Hepatocyte (in vitro differentiated cells): ENCODE measurements around the gene NCAM1. TPM values are rescaled to one million over a fixed set of nuclear protein-coding genes. Genes with fewer than 3 reads are reported as not detected.

ENCODE experiments used
- DNase-seq: peaks from one replicate; pipeline ENCODE4 v3.0.0-alpha.2; 2016; ENCODE audit warnings: low spot score
- H2AFZ ChIP-seq: fragments of 200-600 bp; sonication (generic); 2 replicates; pipeline ENCODE4 v1.6.0; 2016; ENCODE audit warnings: antibody characterized with exemption, mild to moderate bottlenecking
- H3K27ac ChIP-seq: fragments of 200-600 bp; sonication (generic); 2 replicates; pipeline ENCODE4 v1.5.1; 2016; ENCODE audit warnings: mild to moderate bottlenecking
- H3K27me3 ChIP-seq: fragments of 200-600 bp; sonication (generic); 2 replicates; pipeline ENCODE4 v1.6.1; 2016
- H3K36me3 ChIP-seq: fragments of 200-600 bp; sonication (generic); replicated peaks from 2 replicates; pipeline ENCODE4 v1.5.1; 2016; ENCODE audit warnings: low read depth; ENCODE audit not compliant: insufficient read depth
- H3K4me1 ChIP-seq: fragments of 200-600 bp; sonication (generic); 2 replicates; pipeline ENCODE4 v1.5.1; 2016; ENCODE audit warnings: mild to moderate bottlenecking, moderate library complexity; ENCODE audit not compliant: insufficient read depth
- H3K4me2 ChIP-seq: fragments of 200-600 bp; sonication (generic); 2 replicates; pipeline ENCODE4 v1.6.0; 2016
- H3K4me3 ChIP-seq: fragments of 200-600 bp; sonication (generic); 2 replicates; pipeline ENCODE4 v1.5.1; 2016; ENCODE audit warnings: mild to moderate bottlenecking
- H3K79me2 ChIP-seq: fragments of 200-600 bp; sonication (generic); 2 replicates; pipeline ENCODE4 v1.6.0; 2017; ENCODE audit warnings: mild to moderate bottlenecking
- H3K9me2 ChIP-seq: fragments of 200-600 bp; sonication (generic); replicated peaks from 2 replicates; pipeline ENCODE4 v1.6.0; 2017; ENCODE audit warnings: mild to moderate bottlenecking; ENCODE audit not compliant: insufficient read depth
- H3K9me3 ChIP-seq: fragments of 200-600 bp; sonication (generic); 2 replicates; pipeline ENCODE4 v1.5.1; 2016; ENCODE audit warnings: low read depth, mild to moderate bottlenecking
- H4K20me1 ChIP-seq: fragments of 200-600 bp; sonication (generic); 2 replicates; pipeline ENCODE4 v1.6.0; 2016; ENCODE audit warnings: mild to moderate bottlenecking; ENCODE audit not compliant: insufficient read depth, poor library complexity, severe bottlenecking
- EZH2 ChIP-seq: fragments of 200-600 bp; sonication (generic); IDR thresholded peaks from 2 replicates; pipeline ENCODE4 v1.6.1; 2016; ENCODE audit warnings: antibody characterized with exemption, mild to moderate bottlenecking, borderline replicate concordance
- EZH2phosphoT487 ChIP-seq: fragments of 200-600 bp; sonication (generic); IDR thresholded peaks from one replicate; pipeline ENCODE4 v1.6.1; 2018; ENCODE audit warnings: antibody characterized with exemption, mild to moderate bottlenecking, low read depth, moderate library complexity; ENCODE audit not compliant: unreplicated experiment, severe bottlenecking
- WGBS: methylation state at CpG from one replicate; pipeline ENCODE4 v1.1.6; 2016; ENCODE audit warnings: low lambda C conversion rate; ENCODE audit errors: missing lambda C conversion rate; 5-methylcytosine and 5-hydroxymethylcytosine counted together
- polyA plus RNA-seq: library from polyadenylated mRNA; unstranded; fragments of >200 nt; fragmentation: Nextera tagmentation; extraction: Ambion mirVana; gene quantifications from 2 replicates; pipeline ENCODE4 v1.2.1, GENCODE V29; 2016
- total RNA-seq: library from RNA; depleted of rRNA; stranded (reverse); fragments of >200 nt; gene quantifications from 2 replicates; pipeline ENCODE4 v1.2.3, GENCODE V29; 2014
- TF ChIP-seq, protein P1 (sequence below): fragments of 200-600 bp; sonication (generic); IDR thresholded peaks from 2 replicates; pipeline ENCODE4 v1.5.1; 2016; ENCODE audit warnings: antibody characterized with exemption, mild to moderate bottlenecking; ENCODE audit not compliant: poor library complexity

Gene NCAM1
- total and polyA plus RNA-seq, 2 experiments from 2014 or later = 12.4 to 27.2 TPM

DNA sequence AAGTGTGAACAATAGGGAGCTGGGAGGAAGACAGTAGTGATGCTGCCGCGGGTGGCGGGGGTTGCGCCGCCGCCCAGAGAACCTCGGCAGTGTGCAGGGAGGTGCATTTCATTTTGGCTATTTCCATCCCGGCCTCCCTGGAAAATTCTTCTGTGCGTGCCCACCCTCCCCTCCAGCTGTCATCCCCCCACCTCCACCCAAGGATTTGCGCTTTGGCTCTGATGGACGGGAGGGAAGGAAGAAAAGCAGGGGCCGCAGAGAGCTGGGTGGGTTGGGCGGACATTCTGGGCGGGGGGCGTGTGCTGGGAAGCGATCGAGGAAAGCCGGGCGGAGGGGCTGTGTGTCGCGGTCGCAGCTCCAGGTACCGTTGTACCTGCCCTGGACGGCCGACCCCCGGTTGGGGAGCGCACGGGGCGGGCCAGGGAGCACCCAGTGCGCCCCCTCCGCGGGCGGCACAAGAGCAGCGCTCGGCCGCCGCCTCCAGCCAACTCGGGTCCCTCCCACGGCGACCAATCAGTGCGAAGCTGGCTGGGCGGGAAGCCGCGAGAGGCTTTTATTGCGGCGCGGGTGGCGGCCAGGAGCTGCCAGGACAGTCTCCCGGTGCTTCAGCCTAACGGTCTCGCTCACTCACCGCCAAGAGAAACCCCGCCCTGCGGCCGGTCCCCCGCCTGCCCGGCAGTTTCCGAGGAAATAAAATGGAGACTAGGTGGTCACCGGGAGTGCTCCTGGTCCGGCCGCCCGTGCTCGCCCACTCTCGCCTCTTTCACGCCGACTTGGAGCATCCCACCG is 1.6 kb downstream of the NCAM1 start:
- Histone ChIP-seq H3K79me2 (peaks cover 10% of the 10 kb centered on the region), H3K9me3 (no peaks in the 10 kb centered on the region), H3K4me3 (peak overlapping the region; percentile 39), H4K20me1 (no peaks in the 10 kb centered on the region), H3K27ac (no peak overlapping the region), H3K4me2 (peak overlapping the region; percentile 76), H3K4me1 (no peaks in the 10 kb centered on the region), H2AFZ (peak overlapping the region; percentile 67), H3K36me3 (no peaks in the 10 kb centered on the region), H3K27me3 (peaks cover 57% of the 10 kb centered on the region), H3K9me2 (no peaks in the 10 kb centered on the region)
- 1% methylated on average over 52 of the region's 67 CpGs for WGBS
- TF ChIP-seq, protein P1, sequence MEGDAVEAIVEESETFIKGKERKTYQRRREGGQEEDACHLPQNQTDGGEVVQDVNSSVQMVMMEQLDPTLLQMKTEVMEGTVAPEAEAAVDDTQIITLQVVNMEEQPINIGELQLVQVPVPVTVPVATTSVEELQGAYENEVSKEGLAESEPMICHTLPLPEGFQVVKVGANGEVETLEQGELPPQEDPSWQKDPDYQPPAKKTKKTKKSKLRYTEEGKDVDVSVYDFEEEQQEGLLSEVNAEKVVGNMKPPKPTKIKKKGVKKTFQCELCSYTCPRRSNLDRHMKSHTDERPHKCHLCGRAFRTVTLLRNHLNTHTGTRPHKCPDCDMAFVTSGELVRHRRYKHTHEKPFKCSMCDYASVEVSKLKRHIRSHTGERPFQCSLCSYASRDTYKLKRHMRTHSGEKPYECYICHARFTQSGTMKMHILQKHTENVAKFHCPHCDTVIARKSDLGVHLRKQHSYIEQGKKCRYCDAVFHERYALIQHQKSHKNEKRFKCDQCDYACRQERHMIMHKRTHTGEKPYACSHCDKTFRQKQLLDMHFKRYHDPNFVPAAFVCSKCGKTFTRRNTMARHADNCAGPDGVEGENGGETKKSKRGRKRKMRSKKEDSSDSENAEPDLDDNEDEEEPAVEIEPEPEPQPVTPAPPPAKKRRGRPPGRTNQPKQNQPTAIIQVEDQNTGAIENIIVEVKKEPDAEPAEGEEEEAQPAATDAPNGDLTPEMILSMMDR = no peak
- peak; percentile 28 for TF ChIP-seq EZH2
- peak; percentile 63 for DNase-seq

DNA sequence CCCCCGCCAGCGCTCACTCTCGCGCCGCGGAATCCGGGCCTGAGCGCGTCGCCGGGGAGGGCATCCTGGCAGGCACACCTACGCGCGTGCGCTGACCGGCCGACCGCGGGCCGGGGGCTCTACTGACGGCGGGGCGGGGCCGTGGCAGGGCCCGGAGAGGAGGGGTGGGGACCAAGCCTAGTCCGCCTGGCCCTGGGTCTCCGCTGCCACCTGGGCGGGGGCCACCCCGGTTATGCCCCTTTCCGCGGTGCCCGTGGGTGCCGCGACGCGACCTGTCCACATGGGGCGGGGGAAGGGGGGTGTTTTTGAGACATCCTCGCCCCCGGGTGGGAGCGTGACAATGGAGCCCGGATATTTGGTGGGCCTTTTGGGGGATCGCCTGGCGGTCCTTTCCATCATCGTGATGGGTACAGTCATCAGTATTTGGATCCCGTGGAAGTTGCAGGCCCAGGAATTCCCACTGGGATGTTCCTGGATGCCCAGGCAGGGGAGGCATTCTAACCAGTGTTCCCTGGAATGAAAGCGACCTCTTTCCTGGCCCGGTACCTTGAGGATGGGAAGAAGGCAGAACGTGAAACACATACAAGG is 2.2 kb downstream of the NCAM1 start:
- Histone ChIP-seq H3K9me3 (no peaks in the 10 kb centered on the region), H3K27ac (no peak overlapping the region), H4K20me1 (no peaks in the 10 kb centered on the region), H3K27me3 (peaks cover 50% of the 10 kb centered on the region), H3K79me2 (peaks cover 13% of the 10 kb centered on the region), H3K4me2 (peak overlapping the region; percentile 76), H3K4me3 (peak overlapping the region; percentile 39), H2AFZ (peak overlapping the region; percentile 49), H3K36me3 (no peaks in the 10 kb centered on the region), H3K4me1 (no peaks in the 10 kb centered on the region), H3K9me2 (no peaks in the 10 kb centered on the region)
- peak; percentile 27 for DNase-seq
- 9% methylated on average over 27 of the region's 48 CpGs for WGBS
- TF ChIP-seq, protein P1 = no peak
- no peak for TF ChIP-seq EZH2
- TF ChIP-seq EZH2phosphoT487 = no peak

DNA sequence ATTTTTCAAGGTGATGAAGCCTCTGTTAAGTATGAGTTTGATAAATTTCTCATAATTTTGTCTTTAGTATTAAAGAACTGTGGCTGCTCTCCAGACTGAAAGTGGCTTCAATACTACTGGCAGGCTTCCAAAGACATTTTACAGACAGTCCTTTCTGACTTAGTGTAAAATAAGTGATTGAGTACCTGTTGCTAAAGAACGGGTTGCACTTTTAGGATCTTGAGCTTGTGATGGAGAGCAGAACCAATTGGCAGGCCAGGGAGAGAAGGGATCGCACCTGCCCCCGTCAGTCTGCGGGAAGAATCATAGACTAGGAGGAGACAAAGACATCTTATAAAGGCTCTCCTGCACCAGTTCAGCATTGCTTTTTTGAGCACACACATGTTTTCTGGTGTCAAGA is 4.4 kb downstream of the NCAM1 start:
- peaks cover 30% of the 10 kb centered on the region for H3K27me3 ChIP-seq
- 58% methylated on average over 4 of the region's 4 CpGs for WGBS
- TF ChIP-seq, protein P1 = no peak
- no peak for TF ChIP-seq EZH2

More for the DNA sequence above, 4.4 kb downstream of the NCAM1 start:
- Histone ChIP-seq H3K9me3 (no peaks in the 10 kb centered on the region), H3K4me3 (no peak overlapping the region), H3K79me2 (peaks cover 23% of the 10 kb centered on the region), H4K20me1 (no peaks in the 10 kb centered on the region), H3K27ac (no peak overlapping the region), H3K4me2 (no peak overlapping the region), H3K9me2 (no peaks in the 10 kb centered on the region), H2AFZ (no peak overlapping the region), H3K36me3 (no peaks in the 10 kb centered on the region), H3K4me1 (peaks cover 4% of the 10 kb centered on the region)
- DNase-seq = no peak
